Endothelial cell of umbilical vein (primary cell): ENCODE measurements around the gene FGR. TPM values are rescaled to one million over a fixed set of nuclear protein-coding genes. Genes with fewer than 3 reads are reported as not detected.

Experiments used
- BruUV-seq: library from RNA; stranded (reverse); fragments of 400-500 nt; replicated peaks from 2 replicates; lab custom pipeline; 2021; lab: Mats Ljungman, UMichigan
- CTCF ChIA-PET: fragments of 300-600, 350-600 bp; sonication (Branson Sonifier 250); formaldehyde crosslinking; loops from one replicate; lab custom pipeline; 2021; ENCODE audit warnings: antibody characterized with exemption, inconsistent platforms; lab: Charles Lee
- POLR2A ChIA-PET: fragments of 300-600, 350-600 bp; sonication (Branson Sonifier 250); formaldehyde crosslinking; loops from one replicate; lab custom pipeline; 2021; ENCODE audit warnings: antibody characterized with exemption, inconsistent platforms; lab: Charles Lee
- DNase-seq: peaks from one replicate; pipeline ENCODE4 v3.0.0-alpha.2; 2011; ENCODE audit warnings: low read depth, low spot score
- FAIRE-seq: peaks from 2 replicates; lab custom pipeline; 2011; peaks lifted over from hg19 to GRCh38; lab: Jason Lieb, UNC
- H2AFZ ChIP-seq: 2 replicates; pipeline ENCODE4 v1.6.0; 2012; ENCODE audit warnings: low read depth, low read length, control low read depth, inconsistent platforms
- H3K27ac ChIP-seq: 2 replicates; pipeline ENCODE4 v1.5.1; 2011; ENCODE audit warnings: low read depth, mild to moderate bottlenecking, control low read depth, low read length, moderate library complexity; ENCODE audit not compliant: insufficient read depth
- H3K27me3 ChIP-seq, 2 experiments: 2 replicates each; pipeline versions ENCODE4 v1.6.0 to v1.6.1; 2011; ENCODE audit warnings: low read length in 2 of 2, mixed read lengths in 1 of 2; ENCODE audit not compliant: control insufficient read depth in 2 of 2, insufficient read depth in 2 of 2
- H3K36me3 ChIP-seq, 2 experiments: 2 replicates in 1 of 2; 3 replicates in 1 of 2; pipeline ENCODE4 v1.5.1; 2011; ENCODE audit warnings: low read length in 2 of 2, mild to moderate bottlenecking in 1 of 2, moderate library complexity in 1 of 2; ENCODE audit not compliant: control insufficient read depth in 2 of 2, insufficient read depth in 2 of 2; ENCODE audit errors: extremely low read depth in 1 of 2
- H3K4me1 ChIP-seq: 3 replicates; pipeline ENCODE4 v1.5.1; 2011; ENCODE audit warnings: mild to moderate bottlenecking, low read length; ENCODE audit not compliant: control insufficient read depth, insufficient read depth; ENCODE audit errors: extremely low read depth
- H3K4me2 ChIP-seq: 2 replicates; pipeline ENCODE4 v1.6.1; 2011; ENCODE audit warnings: low read length, control low read depth, mixed read lengths; ENCODE audit not compliant: insufficient read depth
- H3K4me3 ChIP-seq, 3 experiments: fragments of 200-600 bp in 1 of 3; sonication (generic), shearing (Covaris generic) in 1 of 3; replicated peaks in 1 of 3; 2 replicates each; pipeline ENCODE4 v1.5.1; 2011 to 2016; ENCODE audit warnings: control low read depth in 3 of 3, low read length in 3 of 3, mild to moderate bottlenecking in 2 of 3, inconsistent platforms in 1 of 3, low read depth in 1 of 3, moderate library complexity in 1 of 3; ENCODE audit not compliant: insufficient read depth in 1 of 3
- H3K79me2 ChIP-seq: 2 replicates; pipeline ENCODE4 v1.6.0; 2012; ENCODE audit warnings: low read length, inconsistent platforms; ENCODE audit not compliant: control insufficient read depth, insufficient read depth
- H3K9ac ChIP-seq: replicated peaks from 2 replicates; pipeline ENCODE3; 2011; ENCODE audit warnings: low read length, control low read depth; ENCODE audit not compliant: insufficient read depth; ENCODE audit errors: extremely low read depth
- H3K9me1 ChIP-seq: replicated peaks from 3 replicates; pipeline ENCODE4 v1.6.0; 2011; ENCODE audit warnings: mild to moderate bottlenecking, low read length; ENCODE audit not compliant: control insufficient read depth, insufficient read depth; ENCODE audit errors: extremely low read depth
- H3K9me3 ChIP-seq: replicated peaks from 2 replicates; pipeline ENCODE4 v1.5.1; 2012; ENCODE audit warnings: low read length, inconsistent platforms; ENCODE audit not compliant: control insufficient read depth, insufficient read depth
- H4K20me1 ChIP-seq: replicated peaks from 2 replicates; pipeline ENCODE3; 2011; ENCODE audit warnings: mild to moderate bottlenecking, low read length; ENCODE audit not compliant: control insufficient read depth, insufficient read depth; ENCODE audit errors: extremely low read depth
- EZH2 ChIP-seq: IDR thresholded peaks from 2 replicates; pipeline ENCODE4 v1.6.1; 2012; ENCODE audit warnings: borderline replicate concordance, low read depth, mild to moderate bottlenecking, moderate library complexity, low read length, inconsistent platforms; ENCODE audit not compliant: severe bottlenecking
- FOS ChIP-seq: IDR thresholded peaks from 2 replicates; pipeline ENCODE4 v1.6.1; 2011; ENCODE audit warnings: mild to moderate bottlenecking, low read length, moderate library complexity, borderline replicate concordance; ENCODE audit not compliant: insufficient read depth
- GATA2 ChIP-seq: IDR thresholded peaks from 2 replicates; pipeline ENCODE4 v1.7.0; 2011; ENCODE audit warnings: low read depth, mild to moderate bottlenecking, moderate library complexity, mixed read lengths, low read length; ENCODE audit not compliant: insufficient read length, insufficient read depth
- JUN ChIP-seq: IDR thresholded peaks from 2 replicates; pipeline ENCODE4 v1.6.1; 2011; ENCODE audit warnings: borderline replicate concordance, low read depth; ENCODE audit not compliant: insufficient read length, insufficient read depth
- MYC ChIP-seq: IDR thresholded peaks from one replicate; pipeline ENCODE4 v1.6.1; 2011; ENCODE audit warnings: mild to moderate bottlenecking, low read depth, low read length
- POLR2A ChIP-seq: IDR thresholded peaks from 2 replicates; pipeline ENCODE4 v1.6.1; 2012; ENCODE audit warnings: low read depth, mild to moderate bottlenecking, control low read depth, low read length
- POLR2AphosphoS5 ChIP-seq: IDR thresholded peaks from 2 replicates; pipeline ENCODE4 v1.6.1; 2012; ENCODE audit warnings: low read depth, mild to moderate bottlenecking, control low read depth, low read length, moderate library complexity; ENCODE audit not compliant: insufficient read depth
- dilution Hi-C: fragments of 300-500 bp; cut with MboI; formaldehyde crosslinking; loops from one replicate; pipeline ENCODE4 v1.15.0; 2019; ENCODE audit warnings: low sequenced_read_pairs; ENCODE audit not compliant: extremely low pct_ligation_motif_present
- intact Hi-C: fragments of 100-400 bp; cut with micrococcal nuclease; formaldehyde crosslinking; loops from one replicate; pipeline ENCODE4 v1.10.0; 2022
- polyA plus RNA-seq, 4 experiments: library from polyadenylated mRNA; depleted of rRNA in 3 of 4; stranded (reverse) in 3 of 4; unstranded in 1 of 4; fragments of >200 nt; gene quantifications; 2 replicates each; pipeline versions ENCODE4 v1.2.1 to v1.2.3, GENCODE V29; 2011 to 2012; ENCODE audit warnings: missing spikeins in 1 of 4
- total RNA-seq: library from RNA; stranded (reverse); gene quantifications from 2 replicates; pipeline ENCODE4 v1.2.3, GENCODE V29; 2021
- TF ChIP-seq, protein P1 (sequence below): IDR thresholded peaks from 2 replicates; pipeline ENCODE4 v1.6.1; 2011; ENCODE audit not compliant: insufficient read depth, insufficient read length
- TF ChIP-seq, protein P2 (sequence below), 2 donors: IDR thresholded peaks; 1 replicate in 1 of 2; 2 replicates in 1 of 2; pipeline ENCODE4 v1.5.1; 2011; ENCODE audit warnings: low read length in 2 of 2, mild to moderate bottlenecking in 2 of 2, moderate library complexity in 2 of 2, control low read depth in 1 of 2, inconsistent platforms in 1 of 2, low read depth in 1 of 2; ENCODE audit not compliant: insufficient read depth in 1 of 2; ENCODE audit errors: extremely low read depth in 1 of 2

Gene FGR
- total and polyA plus RNA-seq, 2 donors (not counting 3 experiments of a cell fraction or from before 2014, with no cell fraction given): 0.18 TPM; not detected in 1

DNA sequence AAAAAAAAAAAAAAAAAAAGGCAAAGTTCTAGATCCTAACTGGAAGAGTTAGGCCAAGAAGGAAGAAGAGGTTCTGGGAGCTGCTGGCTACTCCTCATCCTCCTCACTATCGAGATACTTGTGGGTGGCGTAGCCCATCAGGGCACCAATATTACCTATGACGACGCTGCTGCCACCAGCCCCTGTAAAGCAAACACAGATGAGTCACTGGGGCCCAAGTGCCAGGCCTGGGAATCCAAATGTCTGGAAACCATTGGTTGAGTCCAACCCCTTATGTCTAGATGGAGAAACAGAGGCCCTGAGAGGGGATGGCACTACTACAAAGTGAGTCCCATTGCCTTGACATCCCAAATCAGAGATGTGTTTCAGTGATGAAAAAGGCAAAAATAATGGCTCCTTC lies 31.3 kb upstream of the FGR start:
- dilution Hi-C loops (no loop called here), intact Hi-C loops (no loop called here)

More for the DNA sequence above, 31.3 kb upstream of the FGR start:
- no peak overlapping the region for H3K4me2 ChIP-seq
- H3K9me3 ChIP-seq: no peaks in the 10 kb centered on the region
- H3K27ac ChIP-seq: no peak overlapping the region
- no peaks in the 10 kb centered on the region for H3K36me3 ChIP-seq
- no peak for TF ChIP-seq FOS
- TF ChIP-seq, protein P1, sequence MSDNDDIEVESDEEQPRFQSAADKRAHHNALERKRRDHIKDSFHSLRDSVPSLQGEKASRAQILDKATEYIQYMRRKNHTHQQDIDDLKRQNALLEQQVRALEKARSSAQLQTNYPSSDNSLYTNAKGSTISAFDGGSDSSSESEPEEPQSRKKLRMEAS: no peak
- TF ChIP-seq, protein P2, sequence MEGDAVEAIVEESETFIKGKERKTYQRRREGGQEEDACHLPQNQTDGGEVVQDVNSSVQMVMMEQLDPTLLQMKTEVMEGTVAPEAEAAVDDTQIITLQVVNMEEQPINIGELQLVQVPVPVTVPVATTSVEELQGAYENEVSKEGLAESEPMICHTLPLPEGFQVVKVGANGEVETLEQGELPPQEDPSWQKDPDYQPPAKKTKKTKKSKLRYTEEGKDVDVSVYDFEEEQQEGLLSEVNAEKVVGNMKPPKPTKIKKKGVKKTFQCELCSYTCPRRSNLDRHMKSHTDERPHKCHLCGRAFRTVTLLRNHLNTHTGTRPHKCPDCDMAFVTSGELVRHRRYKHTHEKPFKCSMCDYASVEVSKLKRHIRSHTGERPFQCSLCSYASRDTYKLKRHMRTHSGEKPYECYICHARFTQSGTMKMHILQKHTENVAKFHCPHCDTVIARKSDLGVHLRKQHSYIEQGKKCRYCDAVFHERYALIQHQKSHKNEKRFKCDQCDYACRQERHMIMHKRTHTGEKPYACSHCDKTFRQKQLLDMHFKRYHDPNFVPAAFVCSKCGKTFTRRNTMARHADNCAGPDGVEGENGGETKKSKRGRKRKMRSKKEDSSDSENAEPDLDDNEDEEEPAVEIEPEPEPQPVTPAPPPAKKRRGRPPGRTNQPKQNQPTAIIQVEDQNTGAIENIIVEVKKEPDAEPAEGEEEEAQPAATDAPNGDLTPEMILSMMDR (IDR thresholded peaks at IDR 0.05; ENCODE audit: extremely low read depth in 1 of 2, insufficient read depth in 1 of 2, low read depth in 1 of 2, low read length in 2 of 2): no peak
- TF ChIP-seq EZH2: no peak
- no peak for TF ChIP-seq POLR2A
- no peak for TF ChIP-seq MYC
- TF ChIP-seq GATA2: no peak
- no peak for TF ChIP-seq POLR2AphosphoS5
- TF ChIP-seq JUN: no peak
- no TSS peak for BruUV-seq
- H3K4me3 ChIP-seq: no peak overlapping the region
- FAIRE-seq: no peak
- ChIA-PET POLR2A (interaction anchor here (0.7 kb wide), 1 partner anchor 44 kb away, joined by 7 read pairs; no protein-coding TSS in a partner anchor), CTCF (interaction anchor here (1.2 to 8.6 kb wide), 2 partner anchors 27 to 56 kb away, joined by 3 to 306 read pairs; partner anchors contain the start of gene AHDC1)
- no peak overlapping the region for H3K9ac ChIP-seq
- no peak for DNase-seq
- no peaks in the 10 kb centered on the region for H3K79me2 ChIP-seq
- H2AFZ ChIP-seq: no peak overlapping the region
- no peaks in the 10 kb centered on the region for H3K9me1 ChIP-seq
- no peaks in the 10 kb centered on the region for H4K20me1 ChIP-seq
- peaks cover 10% of the 10 kb centered on the region for H3K4me1 ChIP-seq
- H3K27me3 ChIP-seq: no peaks in the 10 kb centered on the region
